SJCRH30 (cell line): ENCODE results near the gene TMEM260. TPM values are rescaled to one million over a fixed set of nuclear protein-coding genes. Genes with fewer than 3 reads are reported as not detected.
"Not testable (repeated sequence)": the region's sequence is repeated elsewhere in the genome, so short reads cannot be mapped to it uniquely, and the experiment has no call there.

ENCODE experiments used
- DNase-seq, 2 experiments: peaks; one replicate each; pipeline ENCODE4 v3.0.0-alpha.2; 2015 to 2020
- H3K27ac ChIP-seq: fragments of 250-450 bp; sonication (Bioruptor Pico); 2 replicates; pipeline ENCODE4 v1.5.1; 2020; ENCODE audit warnings: mild to moderate bottlenecking, moderate library complexity
- H3K27me3 ChIP-seq: fragments of 250-450 bp; sonication (Bioruptor Pico); 2 replicates; pipeline ENCODE4 v1.5.1; 2020; ENCODE audit warnings: mild to moderate bottlenecking, moderate library complexity
- H3K36me3 ChIP-seq: fragments of 250-450 bp; sonication (Bioruptor Pico); 2 replicates; pipeline ENCODE4 v1.5.1; 2020; ENCODE audit warnings: mild to moderate bottlenecking, moderate library complexity
- H3K4me1 ChIP-seq: fragments of 250-450 bp; sonication (Bioruptor Pico); 2 replicates; pipeline ENCODE4 v1.5.1; 2020; ENCODE audit warnings: mild to moderate bottlenecking, moderate library complexity
- H3K4me3 ChIP-seq: fragments of 250-450 bp; sonication (Bioruptor Pico); 2 replicates; pipeline ENCODE4 v1.5.1; 2020; ENCODE audit warnings: mild to moderate bottlenecking, moderate library complexity
- H3K9me3 ChIP-seq: fragments of 250-450 bp; sonication (Bioruptor Pico); replicated peaks from 2 replicates; pipeline ENCODE4 v1.5.1; 2020; ENCODE audit warnings: mild to moderate bottlenecking, moderate library complexity
- total RNA-seq: library from RNA; depleted of rRNA; stranded (reverse); fragments of >200 nt; shearing (Covaris generic); gene quantifications from 2 replicates; pipeline ENCODE4 v1.2.3, GENCODE V29; 2014

Gene TMEM260
- total RNA-seq, 1 experiment from 2014 or later, result 18.1 TPM

DNA sequence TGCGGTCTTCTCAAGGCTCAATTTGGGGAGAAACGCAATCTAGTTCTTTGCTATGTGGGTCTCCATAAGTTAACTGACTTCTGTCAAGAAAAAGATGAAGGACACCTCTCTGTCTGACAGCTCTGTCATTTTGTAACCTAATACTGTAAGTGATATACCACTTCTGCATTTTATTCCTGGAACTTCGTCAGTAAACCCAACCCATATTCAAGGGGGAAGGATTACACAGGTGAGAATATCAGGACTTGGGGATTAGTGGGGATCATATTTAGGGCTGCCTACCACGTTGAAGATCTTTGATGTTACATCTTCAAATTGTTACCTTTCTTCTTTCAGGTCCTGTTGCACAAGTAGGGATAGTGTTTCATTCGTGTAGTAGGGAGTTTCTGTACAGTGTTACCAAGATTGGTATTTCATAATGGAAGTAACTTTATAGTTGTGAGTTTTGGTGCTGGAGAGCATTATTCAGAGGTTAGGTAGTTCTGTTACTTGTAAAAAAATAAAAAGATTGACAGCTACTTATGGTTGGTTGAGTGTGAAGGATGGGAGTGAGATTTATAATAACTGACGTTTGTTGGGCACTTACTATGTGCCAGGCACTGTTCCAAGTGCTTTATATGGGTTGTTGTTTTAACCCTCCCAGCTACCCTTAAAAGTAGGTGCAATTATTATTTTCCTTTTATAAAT is 1.6 kb downstream of the TMEM260 start:
- no peak overlapping the region for H3K27ac ChIP-seq
- H3K4me3 ChIP-seq, result peak overlapping the region; percentile 97
- H3K36me3 ChIP-seq, result no peaks in the 10 kb centered on the region; the same call in 1 of the 2 replicates
- no peak for DNase-seq
- H3K4me1 ChIP-seq, result peaks cover 21% of the 10 kb centered on the region
- H3K27me3 ChIP-seq, result no peaks in the 10 kb centered on the region
- H3K9me3 ChIP-seq, result no peaks in the 10 kb centered on the region

DNA sequence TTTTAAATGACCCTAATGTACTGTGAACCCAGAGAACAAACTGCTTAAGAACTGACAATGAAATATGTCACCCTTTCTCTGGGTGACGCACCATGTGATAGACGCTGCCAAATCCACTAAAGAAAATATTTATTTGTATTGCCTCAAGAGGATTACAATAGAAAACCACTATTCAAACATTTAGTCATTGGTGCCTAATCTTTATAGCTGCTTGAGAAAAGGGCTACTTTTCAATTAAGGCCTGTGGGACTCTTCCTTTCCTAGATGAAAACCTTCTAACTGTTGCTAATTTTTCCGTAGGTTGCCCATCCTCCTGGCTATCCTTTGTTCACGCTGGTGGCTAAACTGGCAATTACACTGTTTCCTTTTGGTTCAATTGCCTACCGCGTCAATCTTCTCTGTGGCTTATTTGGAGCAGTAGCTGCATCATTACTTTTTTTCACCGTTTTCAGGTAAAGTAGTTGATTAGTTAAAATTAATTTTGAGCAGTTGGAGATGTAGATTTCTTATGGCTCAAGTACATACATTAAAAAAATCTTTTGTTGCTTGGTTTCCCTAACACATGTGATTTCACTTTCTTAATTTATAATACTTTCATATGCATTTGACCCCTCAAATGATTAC is 6.0 kb downstream of the TMEM260 start:
- H3K4me1 ChIP-seq, result peaks cover 53% of the 10 kb centered on the region
- H3K27ac ChIP-seq, result peak overlapping the region; percentile 30
- H3K36me3 ChIP-seq, result peaks cover 3% of the 10 kb centered on the region; the same call in 1 of the 2 replicates
- peak; percentile 36 to 76 for DNase-seq
- no peaks in the 10 kb centered on the region for H3K9me3 ChIP-seq
- H3K27me3 ChIP-seq, result no peaks in the 10 kb centered on the region
- H3K4me3 ChIP-seq, result no peak overlapping the region

DNA sequence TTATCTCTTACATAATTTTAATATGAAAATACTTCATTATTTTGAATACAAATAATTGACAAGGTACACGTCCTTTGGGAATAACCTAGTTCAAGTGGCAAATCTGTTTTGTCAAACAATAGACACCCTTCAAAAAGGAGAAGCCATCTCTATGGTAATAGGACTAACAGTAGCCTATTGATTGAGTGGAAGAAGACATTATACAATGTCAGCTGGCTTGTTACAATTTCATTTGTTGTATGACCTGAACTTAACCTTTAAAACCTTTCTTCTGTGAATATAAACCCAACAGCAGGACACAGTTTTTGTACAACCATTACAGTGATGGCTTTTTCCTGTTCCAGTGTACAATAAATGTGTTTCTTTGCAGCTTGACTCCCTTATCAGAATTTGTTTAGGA is 8.1 kb downstream of the TMEM260 start:
- peak in 1 of 2 experiments; percentile 17 for DNase-seq
- Histone ChIP-seq H3K36me3 (peaks cover 3% of the 10 kb centered on the region; the same call in 1 of the 2 replicates), H3K4me3 (no peak overlapping the region), H3K27ac (no peak overlapping the region), H3K9me3 (no peaks in the 10 kb centered on the region), H3K4me1 (peaks cover 56% of the 10 kb centered on the region), H3K27me3 (no peaks in the 10 kb centered on the region)

DNA sequence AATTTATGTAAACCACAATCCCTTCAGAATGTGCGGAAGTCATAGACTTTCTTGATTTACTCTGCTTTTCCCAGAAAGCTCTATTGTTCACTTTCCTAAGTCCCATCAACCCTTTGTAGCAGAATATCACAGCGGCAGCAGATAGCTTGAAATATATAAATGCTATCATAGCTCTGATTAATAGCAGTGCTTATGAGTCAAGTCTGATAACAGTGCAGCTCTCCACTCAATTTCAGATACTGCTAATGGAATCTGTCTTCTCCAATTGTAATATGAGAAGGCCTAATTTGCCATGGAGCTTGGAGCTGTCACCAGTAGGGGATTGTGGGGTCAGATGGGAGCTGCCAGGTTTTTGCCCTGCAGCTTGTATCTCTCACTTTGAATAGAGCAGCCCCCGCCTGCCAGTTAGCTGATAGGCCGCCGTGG is 10.9 kb downstream of the TMEM260 start:
- Histone ChIP-seq H3K27me3 (no peaks in the 10 kb centered on the region), H3K9me3 (no peaks in the 10 kb centered on the region), H3K27ac (peak overlapping the region; percentile 91), H3K36me3 (peaks cover 3% of the 10 kb centered on the region; the same call in 1 of the 2 replicates), H3K4me1 (peaks cover 48% of the 10 kb centered on the region), H3K4me3 (peak overlapping the region; percentile 0; the same call in 1 of the 2 replicates)
- DNase-seq, result peak; percentile 96 to 98

DNA sequence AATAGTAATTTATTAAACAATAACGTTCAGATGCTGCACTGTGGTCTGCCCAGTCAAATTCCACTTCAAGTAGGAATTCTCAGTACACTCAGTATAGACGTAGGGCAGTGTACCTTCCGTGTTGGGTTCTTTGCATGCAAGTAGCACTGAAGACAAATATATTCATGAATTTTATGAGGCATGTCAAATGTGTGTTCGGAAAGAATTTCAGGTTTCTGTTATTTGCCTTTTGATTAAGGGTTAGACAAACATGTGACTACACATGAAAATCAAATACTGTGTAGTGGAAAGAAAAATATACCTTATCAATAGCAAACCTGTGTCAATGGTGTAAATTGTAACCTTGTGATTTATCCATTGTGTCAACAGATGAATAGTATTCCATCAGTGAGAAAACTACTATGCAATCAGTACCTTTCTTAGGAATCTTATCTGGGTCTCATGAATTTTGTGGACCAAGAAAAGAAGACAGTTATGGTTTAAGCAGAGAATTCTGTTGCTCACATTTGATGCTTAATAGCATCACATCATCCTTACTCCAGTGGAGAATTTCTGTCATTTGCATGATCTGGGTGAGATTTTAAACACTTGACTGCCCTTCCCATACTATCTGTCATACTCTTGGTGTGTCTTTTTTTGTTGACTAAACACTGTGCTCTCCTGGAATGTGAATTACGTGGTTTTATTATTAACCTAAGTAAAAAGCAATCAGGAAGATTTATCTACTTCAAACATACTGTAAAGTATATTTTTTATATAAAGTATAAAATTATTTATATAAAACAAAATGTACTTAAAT is 13.3 kb downstream of the TMEM260 start:
- DNase-seq, result no peak
- Histone ChIP-seq H3K27ac (no peak overlapping the region), H3K4me3 (no peak overlapping the region), H3K4me1 (peaks cover 34% of the 10 kb centered on the region), H3K36me3 (no peaks in the 10 kb centered on the region), H3K27me3 (no peaks in the 10 kb centered on the region), H3K9me3 (no peaks in the 10 kb centered on the region)

DNA sequence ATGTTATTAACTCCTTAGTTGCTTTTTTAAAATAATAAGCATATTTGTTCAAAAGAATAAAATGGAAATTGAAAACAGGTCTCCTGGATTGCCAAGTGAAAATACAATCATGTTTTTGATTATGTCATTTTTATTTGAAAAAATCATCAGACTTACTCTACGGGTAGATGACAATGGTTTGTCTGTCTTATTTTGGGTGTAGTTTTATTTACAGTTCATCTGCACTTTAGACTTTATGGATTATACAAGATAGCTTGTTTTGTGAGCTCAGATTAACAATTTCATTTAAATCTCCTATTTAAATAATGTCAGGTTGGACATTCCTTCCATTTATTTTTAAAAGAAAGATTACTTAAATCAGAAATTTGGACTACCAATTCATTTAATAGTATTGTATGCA is 14.8 kb downstream of the TMEM260 start:
- DNase-seq, result no peak
- Histone ChIP-seq H3K27me3 (no peaks in the 10 kb centered on the region), H3K4me1 (peaks cover 19% of the 10 kb centered on the region), H3K36me3 (no peaks in the 10 kb centered on the region; the same call in 1 of the 2 replicates), H3K9me3 (no peaks in the 10 kb centered on the region), H3K4me3 (no peak overlapping the region), H3K27ac (no peak overlapping the region)

DNA sequence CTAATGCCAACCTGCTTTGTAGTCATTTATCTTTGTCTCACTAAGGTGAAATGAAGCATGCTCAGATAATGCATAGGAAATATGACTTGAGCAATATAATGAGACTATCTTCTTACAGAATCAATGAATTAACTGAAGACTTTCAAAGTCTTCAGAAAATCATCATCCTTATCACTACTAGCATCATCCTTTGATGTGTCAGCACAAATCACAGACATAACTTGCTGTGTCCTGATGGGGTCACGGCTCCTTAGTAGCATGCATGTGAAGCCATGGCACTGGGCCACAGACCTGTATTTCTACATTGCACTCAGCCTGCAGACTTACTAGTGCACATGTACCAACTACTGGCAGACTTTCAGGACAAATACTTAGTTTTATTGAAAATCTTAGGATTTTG is 18.9 kb downstream of the TMEM260 start:
- Histone ChIP-seq H3K27ac (no peak overlapping the region), H3K27me3 (no peaks in the 10 kb centered on the region), H3K36me3 (no peaks in the 10 kb centered on the region; the same call in 1 of the 2 replicates), H3K4me1 (no peaks in the 10 kb centered on the region), H3K9me3 (no peaks in the 10 kb centered on the region), H3K4me3 (no peak overlapping the region)
- DNase-seq, result no peak

DNA sequence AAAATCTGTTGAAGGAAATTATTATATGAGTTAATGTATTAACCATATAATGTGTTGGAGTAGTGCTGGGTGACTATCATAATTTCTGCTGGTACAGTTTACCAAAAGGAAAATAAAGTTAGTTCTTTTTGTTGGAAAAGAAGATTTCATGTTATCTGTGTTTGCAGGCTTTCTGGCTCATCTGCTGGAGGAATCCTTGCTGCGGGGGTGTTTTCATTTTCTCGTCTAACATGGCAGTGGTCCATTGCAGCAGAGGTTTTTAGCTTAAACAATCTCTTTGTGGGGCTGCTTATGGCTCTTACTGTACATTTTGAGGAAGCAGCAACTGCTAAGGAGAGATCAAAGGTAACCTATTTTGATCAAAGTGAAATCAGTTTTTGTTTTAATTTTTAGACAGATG is 24.1 kb downstream of the TMEM260 start:
- no peak for DNase-seq
- no peaks in the 10 kb centered on the region for H3K9me3 ChIP-seq
- no peaks in the 10 kb centered on the region; the same call in 1 of the 2 replicates for H3K36me3 ChIP-seq
- no peaks in the 10 kb centered on the region for H3K27me3 ChIP-seq
- no peaks in the 10 kb centered on the region for H3K4me1 ChIP-seq
- H3K4me3 ChIP-seq, result no peak overlapping the region
- H3K27ac ChIP-seq, result no peak overlapping the region

DNA sequence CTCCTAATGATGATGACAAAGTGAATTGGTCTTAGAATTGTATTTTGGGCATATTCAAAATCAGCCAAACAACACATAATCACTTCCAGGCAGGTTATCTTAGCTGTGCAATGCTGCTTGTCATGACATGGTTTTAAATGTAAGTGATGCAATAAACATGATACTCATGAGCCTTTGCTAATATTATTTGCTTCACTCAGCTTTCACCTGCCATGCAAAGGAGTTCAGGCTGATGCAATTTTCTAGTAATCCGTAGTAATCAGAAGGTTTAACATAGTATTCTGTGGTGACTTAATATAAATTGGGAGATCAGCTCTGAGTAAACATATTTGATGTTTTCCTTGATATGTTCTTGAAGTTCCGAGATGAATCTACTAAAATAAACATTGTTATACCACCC is 29.1 kb downstream of the TMEM260 start:
- no peak overlapping the region for H3K27ac ChIP-seq
- H3K4me3 ChIP-seq, result no peak overlapping the region
- H3K9me3 ChIP-seq, result no peaks in the 10 kb centered on the region; the same call in 1 of the 2 replicates
- peak in 1 of 2 experiments; percentile 49 for DNase-seq
- no peaks in the 10 kb centered on the region for H3K27me3 ChIP-seq
- H3K4me1 ChIP-seq, result peaks cover 3% of the 10 kb centered on the region; the same call in 1 of the 2 replicates
- H3K36me3 ChIP-seq, result peaks cover 9% of the 10 kb centered on the region

DNA sequence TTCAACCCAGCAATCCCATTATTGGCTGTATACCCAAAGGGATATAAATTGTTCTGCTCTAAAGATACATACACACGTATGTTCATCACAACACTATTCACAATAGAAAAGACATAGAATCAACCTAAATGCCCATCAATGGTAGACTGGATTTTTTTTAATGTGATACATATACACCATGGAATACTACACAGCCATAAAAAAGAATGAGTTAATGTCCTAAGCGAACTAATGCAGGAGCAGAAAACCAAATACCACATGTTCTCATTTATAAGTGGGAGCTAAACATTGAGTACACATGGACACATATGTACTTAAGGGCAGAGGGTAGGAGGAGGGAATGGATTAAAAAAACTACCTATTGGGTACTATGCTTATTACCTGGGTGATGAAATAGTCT is 32.1 kb downstream of the TMEM260 start:
- H3K4me3 ChIP-seq, H3K9me3 ChIP-seq, H3K27ac ChIP-seq, H3K36me3 ChIP-seq, DNase-seq, H3K27me3 ChIP-seq, H3K4me1 ChIP-seq: not testable (repeated sequence)

DNA sequence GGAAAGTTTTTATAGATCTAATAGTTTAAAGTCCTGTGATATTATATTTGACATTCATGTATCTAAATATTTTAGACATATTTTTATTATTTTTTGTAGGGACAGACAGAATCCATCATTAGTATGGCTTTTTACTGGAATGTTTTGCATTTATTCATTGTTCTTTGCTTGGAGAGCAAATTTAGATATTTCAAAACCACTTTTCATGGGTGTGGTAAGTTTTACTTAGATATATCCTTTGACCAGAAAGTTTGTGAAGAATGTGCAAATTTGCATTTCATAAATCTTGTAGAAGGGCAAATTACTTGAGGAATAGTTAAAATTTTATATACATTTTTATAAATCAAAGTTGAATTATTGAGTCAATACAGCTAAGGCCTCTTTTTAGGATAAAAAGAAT is 37.5 kb downstream of the TMEM260 start:
- H3K4me1 ChIP-seq, result no peaks in the 10 kb centered on the region
- no peaks in the 10 kb centered on the region for H3K27me3 ChIP-seq
- H3K27ac ChIP-seq, result no peak overlapping the region
- H3K36me3 ChIP-seq, result peaks cover 4% of the 10 kb centered on the region; the same call in 1 of the 2 replicates
- H3K9me3 ChIP-seq, result no peaks in the 10 kb centered on the region
- no peak overlapping the region for H3K4me3 ChIP-seq
- no peak for DNase-seq

DNA sequence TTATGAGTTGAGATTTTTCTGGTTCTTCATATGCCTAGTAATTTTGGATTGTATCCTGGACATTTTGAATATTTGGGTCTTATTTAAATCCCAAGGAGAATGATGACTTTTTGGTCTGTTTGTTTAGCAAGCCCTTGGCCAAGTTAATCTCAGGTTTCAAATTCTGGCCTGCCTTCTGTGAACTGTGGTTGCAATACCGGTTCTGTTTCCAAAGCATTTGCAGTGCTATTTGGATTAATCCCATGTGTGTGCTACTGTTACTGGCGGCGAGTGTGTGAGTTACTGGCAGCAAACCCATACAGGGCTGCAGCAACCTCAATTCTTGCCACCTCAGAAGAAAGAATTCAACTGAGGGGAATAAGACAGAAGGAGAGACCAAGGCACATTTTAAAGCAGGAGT is 51.1 kb downstream of the TMEM260 start:
- Histone ChIP-seq H3K27me3 (no peaks in the 10 kb centered on the region), H3K9me3 (no peaks in the 10 kb centered on the region), H3K27ac (no peak overlapping the region), H3K4me1 (no peaks in the 10 kb centered on the region), H3K36me3 (peaks cover 19% of the 10 kb centered on the region; the same call in 1 of the 2 replicates), H3K4me3 (no peak overlapping the region)
- DNase-seq, result no peak

DNA sequence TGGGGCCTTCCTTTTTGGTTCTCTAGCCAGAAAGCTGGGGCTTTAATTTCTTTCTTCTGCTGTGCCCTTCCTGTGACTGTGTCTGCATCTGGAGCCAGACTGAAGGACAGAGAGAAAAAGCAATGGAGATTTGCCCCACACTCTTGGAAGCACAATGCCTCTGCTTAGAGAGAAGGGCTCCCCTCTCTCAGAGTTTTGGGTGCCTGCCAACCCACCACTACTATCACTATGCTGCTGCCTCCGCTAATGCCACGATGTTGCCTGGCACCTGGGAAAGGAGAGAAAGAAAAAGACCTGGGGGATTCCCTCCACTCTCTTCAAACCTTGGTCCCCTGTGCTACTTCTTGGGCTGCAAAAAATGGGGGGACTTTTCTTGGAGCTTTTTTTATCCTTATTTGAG is 52.6 kb downstream of the TMEM260 start:
- no peaks in the 10 kb centered on the region for H3K4me1 ChIP-seq
- H3K36me3 ChIP-seq, result peaks cover 19% of the 10 kb centered on the region
- no peak for DNase-seq

DNA sequence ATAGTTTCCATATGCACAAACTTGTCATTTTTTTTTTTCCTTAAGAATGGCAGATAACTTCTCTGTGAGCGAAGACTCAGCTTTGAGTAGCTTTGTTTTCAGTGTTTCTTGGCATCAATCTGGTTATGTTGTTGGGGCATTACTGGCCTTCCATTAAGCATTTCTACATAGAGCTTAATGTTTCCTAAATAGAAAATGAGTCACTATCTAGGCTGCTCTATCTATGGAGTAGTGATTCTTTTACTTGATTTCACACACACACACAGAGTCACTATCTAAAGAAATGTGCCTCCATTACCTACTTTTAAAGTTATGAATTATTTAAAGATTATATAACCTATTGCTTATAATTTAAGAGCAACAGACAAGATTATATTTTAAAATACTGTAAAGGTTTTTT is 53.9 kb downstream of the TMEM260 start:
- Histone ChIP-seq H3K27me3 (no peaks in the 10 kb centered on the region), H3K36me3 (peaks cover 29% of the 10 kb centered on the region), H3K9me3 (no peaks in the 10 kb centered on the region), H3K4me1 (no peaks in the 10 kb centered on the region), H3K27ac (no peak overlapping the region), H3K4me3 (no peak overlapping the region)
- DNase-seq, result no peak

More for the DNA sequence above, 52.6 kb downstream of the TMEM260 start:
- Histone ChIP-seq H3K27me3 (no peaks in the 10 kb centered on the region), H3K27ac (no peak overlapping the region), H3K9me3 (no peaks in the 10 kb centered on the region), H3K4me3 (no peak overlapping the region)

DNA sequence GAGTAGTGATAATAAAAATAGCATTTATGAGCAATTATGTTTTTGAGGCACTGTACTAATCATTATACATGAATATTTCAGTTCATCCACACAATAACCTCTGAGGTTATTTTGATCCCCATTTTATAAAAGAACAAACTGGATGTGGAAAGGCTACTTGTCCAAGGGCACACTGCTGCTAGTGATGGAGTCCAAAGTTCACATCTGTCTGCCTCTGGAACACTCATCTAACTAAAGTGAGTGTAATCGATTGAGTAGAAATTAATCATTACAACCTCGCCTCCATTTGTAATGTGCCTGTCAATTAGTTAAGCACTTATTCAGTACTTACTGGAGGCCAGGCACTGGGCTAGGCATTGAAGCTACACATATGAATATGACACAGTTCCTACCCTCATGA is 55.4 kb downstream of the TMEM260 start:
- H3K4me1 ChIP-seq, result no peaks in the 10 kb centered on the region
- H3K9me3 ChIP-seq, result no peaks in the 10 kb centered on the region
- no peak overlapping the region for H3K4me3 ChIP-seq
- DNase-seq, result no peak
- peaks cover 33% of the 10 kb centered on the region for H3K36me3 ChIP-seq
- H3K27ac ChIP-seq, result no peak overlapping the region
- H3K27me3 ChIP-seq, result no peaks in the 10 kb centered on the region
